ENCODE results near the gene F10. TPM values are rescaled to one million over a fixed set of nuclear protein-coding genes. Genes with fewer than 3 reads are reported as not detected.

The F10 gene
- total RNA-seq, 1 experiment from 2014 or later: 0.59 TPM

- no peak for DNase-seq (ENCODE audit: extremely low read depth, low read depth)
These were observed 7.0 kb upstream of the F10 start for GRCh38 chr13:113115363-113116205.

- DNase-seq (ENCODE audit: extremely low read depth, low read depth): no peak
These were observed 6.3 kb upstream of the F10 start for GRCh38 chr13:113116206-113116800.

GRCh38 chr13:113116871-113117271, 5.7 kb upstream of the F10 start:
- no peak for DNase-seq (ENCODE audit: extremely low read depth, low read depth)

GRCh38 chr13:113117335-113117872, 5.2 kb upstream of the F10 start:
- DNase-seq (ENCODE audit: extremely low read depth, low read depth): no peak

GRCh38 chr13:113117911-113118260, 4.7 kb upstream of the F10 start:
- no peak for DNase-seq (ENCODE audit: extremely low read depth, low read depth)

GRCh38 chr13:113118261-113119021, 4.2 kb upstream of the F10 start:
- no peak for DNase-seq (ENCODE audit: extremely low read depth, low read depth)

DNA sequence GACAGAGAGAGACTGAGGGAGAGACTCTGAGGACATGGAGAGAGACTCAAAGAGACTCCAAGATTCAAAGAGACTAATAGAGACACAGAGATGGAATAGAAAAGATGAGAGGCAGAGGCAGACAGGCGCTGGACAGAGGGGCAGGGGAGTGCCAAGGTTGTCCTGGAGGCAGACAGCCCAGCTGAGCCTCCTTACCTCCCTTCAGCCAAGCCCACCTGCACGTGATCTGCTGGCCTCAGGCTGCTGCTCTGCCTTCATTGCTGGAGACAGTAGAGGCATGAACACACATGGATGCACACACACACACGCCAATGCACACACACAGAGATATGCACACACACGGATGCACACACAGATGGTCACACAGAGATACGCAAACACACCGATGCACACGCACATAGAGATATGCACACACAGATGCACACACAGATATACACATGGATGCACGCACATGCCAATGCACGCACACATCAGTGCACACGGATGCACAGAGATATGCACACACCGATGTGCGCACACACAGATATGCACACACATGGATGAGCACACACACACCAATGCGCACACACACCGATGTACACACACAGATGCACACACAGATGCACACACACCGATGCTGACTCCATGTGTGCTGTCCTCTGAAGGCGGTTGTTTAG, 3.3 kb upstream of the F10 start:
- no peak for DNase-seq (ENCODE audit: extremely low read depth, low read depth)

DNA sequence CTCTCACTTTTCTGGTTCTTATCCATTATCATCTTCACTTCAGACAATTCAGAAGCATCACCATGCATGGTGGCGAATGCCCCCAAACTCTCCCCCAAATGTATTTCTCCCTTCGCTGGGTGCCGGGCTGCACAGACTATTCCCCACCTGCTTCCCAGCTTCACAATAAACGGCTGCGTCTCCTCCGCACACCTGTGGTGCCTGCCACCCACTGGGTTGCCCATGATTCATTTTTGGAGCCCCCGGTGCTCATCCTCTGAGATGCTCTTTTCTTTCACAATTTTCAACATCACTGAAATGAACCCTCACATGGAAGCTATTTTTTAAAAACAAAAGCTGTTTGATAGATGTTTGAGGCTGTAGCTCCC, 2.8 kb upstream of the F10 start:
- no peak for DNase-seq (ENCODE audit: extremely low read depth, low read depth)

DNA sequence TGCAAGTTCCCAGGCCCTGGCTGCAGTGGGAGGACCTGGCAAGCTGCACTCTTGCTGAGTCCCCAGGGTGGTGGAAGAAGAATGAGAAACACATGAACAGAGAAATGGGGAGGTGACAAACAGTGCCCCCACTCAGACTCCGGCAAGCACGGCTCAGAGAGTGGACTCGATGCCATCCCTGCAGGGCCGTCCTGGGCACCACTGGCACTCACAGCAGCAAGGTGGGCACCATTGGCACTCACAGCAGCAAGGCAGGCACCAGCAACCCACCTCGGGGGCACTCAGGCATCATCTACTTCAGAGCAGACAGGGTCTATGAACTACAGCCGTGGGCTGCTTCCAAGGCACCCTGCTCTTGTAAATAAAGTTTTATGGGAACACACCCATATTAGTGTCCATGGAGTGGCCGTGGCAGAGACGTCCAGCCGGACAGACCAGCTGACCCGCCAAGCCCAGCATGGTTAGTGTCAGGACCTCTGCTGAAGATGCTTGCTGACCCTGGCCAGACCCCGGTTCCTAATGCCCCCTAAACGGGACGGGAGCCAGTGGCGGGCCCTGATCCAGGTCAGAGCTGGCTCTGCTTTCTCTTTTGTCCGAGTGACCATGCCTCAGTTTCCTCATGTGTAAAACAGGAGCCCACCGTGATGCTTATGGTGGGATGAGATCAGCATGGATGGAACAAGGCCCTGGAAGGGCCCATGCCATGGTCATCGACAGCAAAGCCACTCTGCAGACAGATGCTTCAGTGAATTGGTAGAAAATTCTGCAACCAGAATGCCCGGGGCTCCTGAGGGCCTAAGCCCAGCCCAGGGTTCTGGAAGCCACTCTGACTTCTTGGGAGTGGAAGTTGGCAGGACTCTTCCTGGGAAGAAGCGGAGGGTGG, 2.1 kb upstream of the F10 start:
- DNase-seq (ENCODE audit: extremely low read depth, low read depth): no peak

DNA sequence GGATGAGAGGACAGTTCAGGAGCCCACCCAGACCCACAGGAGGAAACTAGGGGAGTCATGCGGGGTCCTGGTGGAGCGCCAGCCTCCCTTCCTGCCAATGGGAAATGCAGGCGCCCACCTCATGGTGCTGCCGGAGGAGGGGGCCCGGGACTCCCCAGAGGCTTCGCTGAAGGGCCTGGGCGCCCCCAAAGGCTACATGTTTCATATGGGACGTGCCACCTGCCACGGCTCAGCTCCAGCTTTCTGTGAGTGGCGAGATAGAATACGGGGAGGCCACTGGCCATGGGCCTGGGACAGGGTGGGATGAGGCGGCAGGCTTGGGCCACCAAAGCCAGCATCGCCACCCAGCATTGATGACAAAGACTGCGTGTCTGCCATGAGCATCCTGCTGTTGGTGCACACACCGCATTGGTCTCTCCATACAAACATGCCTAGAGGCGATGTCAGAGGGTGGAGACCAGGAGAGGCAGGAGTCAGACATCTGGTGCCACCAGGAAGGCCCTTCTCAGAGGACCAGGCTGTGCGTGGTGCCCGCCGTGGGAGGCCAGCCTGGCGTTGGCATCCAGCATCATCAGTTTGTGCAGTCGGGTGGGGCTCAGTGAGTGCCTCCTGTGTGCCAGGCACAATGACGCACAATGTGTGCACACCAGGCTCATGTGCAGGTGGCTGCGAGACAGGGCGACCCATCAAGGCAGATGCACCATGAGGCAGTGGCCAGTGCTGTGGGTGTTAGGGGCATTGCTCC, 1.2 kb upstream of the F10 start:
- no peak for DNase-seq (ENCODE audit: extremely low read depth, low read depth)

GRCh38 chr13:113121928-113122471, 599 bp upstream of the F10 start:
- DNase-seq (ENCODE audit: extremely low read depth, low read depth): no peak

DNA sequence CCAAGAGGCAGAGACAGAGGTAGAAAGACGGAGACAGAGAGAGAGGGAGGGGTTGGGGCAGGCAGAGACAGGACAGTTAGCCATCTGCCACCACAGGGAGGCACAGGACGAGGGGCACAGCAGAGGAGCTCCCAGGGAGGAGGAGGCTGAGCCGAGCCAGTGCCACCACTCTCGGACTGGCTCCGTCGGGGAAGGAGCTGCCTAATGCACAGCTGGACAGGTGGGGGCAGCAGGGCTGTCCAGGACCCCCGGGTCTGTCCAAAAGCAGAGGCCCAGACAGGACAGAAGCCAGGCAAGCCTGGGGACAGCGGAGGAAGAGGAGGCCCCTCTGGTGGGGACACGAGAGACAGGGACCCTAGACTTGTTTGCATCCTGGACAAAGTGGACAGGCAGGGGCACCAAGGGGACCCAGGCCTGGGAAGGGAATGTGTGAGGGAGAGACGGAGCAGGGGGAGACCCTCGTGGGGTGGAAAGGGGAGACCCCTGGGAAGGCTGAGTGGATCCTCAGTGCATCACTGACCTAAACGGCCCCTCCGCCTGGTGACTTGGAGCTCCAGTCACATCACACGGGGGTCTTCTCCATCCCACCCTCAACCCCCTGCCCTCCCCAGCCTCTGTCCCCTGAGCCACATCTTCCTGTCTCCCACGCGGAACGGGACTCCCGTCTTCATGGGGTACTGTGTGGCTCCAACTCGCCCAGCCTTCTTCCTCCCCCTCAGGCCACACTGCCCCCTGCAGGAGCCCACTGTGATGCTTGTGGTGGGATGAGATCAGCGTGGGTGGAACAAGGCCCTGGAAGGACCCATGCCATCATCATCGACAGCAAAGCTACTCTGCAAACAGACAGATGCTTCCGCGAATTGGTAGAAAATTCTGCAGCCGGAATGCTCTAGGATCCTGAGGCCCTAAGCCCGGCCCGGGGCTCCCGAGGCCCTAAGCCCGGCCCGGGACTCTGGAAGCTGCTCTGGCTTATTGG, 915 bp downstream of the F10 start:
- no peak for DNase-seq (ENCODE audit: extremely low read depth, low read depth)

DNA sequence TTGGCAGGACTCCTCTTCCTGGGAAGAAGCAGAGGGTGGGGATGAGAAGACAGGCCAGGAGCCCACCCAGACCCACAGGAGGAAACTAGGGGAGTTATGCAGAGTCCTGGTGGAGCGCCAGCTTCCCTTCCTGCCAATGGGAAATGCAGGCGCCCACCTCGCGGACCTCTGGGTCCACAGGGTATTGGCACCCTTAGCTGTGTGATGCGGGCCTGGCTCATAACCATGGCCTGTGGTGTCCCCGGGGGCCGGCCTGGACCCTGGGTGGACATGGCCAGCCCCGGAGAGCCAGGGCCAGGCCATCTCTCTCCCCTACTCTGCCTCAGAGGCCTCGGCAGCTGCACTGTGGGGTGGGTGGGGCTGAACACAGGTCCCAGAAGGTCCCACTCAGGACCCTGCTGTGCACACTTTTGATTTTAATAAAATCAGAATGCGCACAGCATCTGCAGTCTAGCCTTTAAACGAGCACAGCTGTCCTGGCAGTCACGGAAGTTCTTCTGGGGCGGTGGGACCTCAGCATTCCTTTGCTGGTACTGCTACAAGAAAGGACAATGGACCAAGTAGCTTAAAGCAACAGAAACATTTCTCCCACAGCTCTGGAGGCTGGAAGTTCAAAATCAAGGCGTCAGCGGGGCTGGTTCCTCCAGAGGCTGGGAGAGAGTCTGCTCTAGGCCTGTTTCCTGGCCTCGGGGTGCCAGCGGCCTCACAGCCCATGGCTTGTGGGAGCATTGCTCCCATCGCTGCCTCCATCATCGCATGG, 1.8 kb downstream of the F10 start:
- no peak for DNase-seq (ENCODE audit: extremely low read depth, low read depth)

- DNase-seq (ENCODE audit: extremely low read depth, low read depth): no peak
These were observed 3.1 kb downstream of the F10 start for GRCh38 chr13:113125506-113126264.

DNA sequence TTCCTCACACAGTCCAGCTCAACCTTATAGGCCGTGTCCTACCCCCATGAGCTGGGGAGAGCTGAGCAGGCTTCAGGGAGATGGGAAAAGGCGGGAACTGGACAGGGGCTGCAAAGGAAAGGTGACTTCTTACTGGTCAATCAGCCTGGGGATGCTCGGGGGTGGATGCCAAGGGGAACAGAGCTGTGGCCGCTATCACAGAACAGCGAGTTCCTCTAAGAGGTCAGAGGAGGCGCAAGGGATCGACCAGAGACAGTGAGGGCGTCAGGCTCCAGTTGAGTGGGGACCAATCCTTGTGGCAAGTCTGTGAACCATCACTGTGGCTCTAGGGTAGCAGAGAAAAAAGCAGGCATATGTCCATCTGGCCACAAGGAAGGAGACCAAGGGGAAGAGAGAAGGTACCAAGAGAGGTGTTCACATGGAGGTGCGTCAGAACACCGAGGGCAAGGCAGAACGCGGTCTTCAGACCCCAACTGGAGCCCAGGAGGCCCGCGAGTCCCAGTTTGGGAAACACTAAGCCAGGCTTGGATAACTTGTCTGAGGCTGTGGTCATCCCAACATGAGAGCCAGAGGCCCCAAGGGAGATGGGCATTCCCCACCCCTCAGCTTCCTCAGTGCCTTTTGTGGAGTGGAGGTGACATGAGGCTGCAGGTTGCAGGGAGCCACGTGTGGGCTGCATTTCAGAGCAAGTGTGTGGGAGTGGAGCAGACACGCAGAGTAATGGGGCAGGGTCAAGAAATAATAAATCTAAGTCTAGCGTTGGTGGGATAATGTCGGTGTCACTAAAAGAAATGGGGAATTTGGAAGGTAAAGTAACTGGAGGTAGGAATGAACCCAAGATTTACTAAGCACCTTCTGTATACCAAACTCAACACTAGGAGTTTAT, 3.9 kb downstream of the F10 start:
- no peak for DNase-seq (ENCODE audit: extremely low read depth, low read depth)

All from NCI-H460 (cell line).